Fibroblast of villous mesenchyme (primary cell): ENCODE data around the gene PRDM16. TPM values are rescaled to one million over a fixed set of nuclear protein-coding genes. Genes with fewer than 3 reads are reported as not detected.

Experiments
- DNase-seq: peaks from one replicate; pipeline ENCODE4 v3.0.0-alpha.2; 2010; ENCODE audit warnings: low read depth
- H3K4me3 ChIP-seq: 2 replicates; pipeline ENCODE4 v1.5.1; 2011; ENCODE audit warnings: low read depth, mild to moderate bottlenecking, low read length
- CTCF ChIP-seq: IDR thresholded peaks from 2 replicates; pipeline ENCODE4 v1.5.1; 2012; ENCODE audit warnings: low read depth, mild to moderate bottlenecking, low read length; ENCODE audit not compliant: insufficient read depth
- total RNA-seq: library from RNA; depleted of rRNA; stranded (reverse); fragments of >200 nt; gene quantifications from 2 replicates; pipeline ENCODE4 v1.2.3, GENCODE V29; 2012

PRDM16 gene
- total RNA-seq, 1 donor, result 1.7 TPM

GRCh38 chr1:3146907-3147306 is 77.9 kb downstream of the PRDM16 start:
- DNase-seq, result no peak

GRCh38 chr1:3148171-3148570 is 79.2 kb downstream of the PRDM16 start:
- DNase-seq, result no peak
- TF ChIP-seq CTCF, result no peak
- no peak overlapping the region for H3K4me3 ChIP-seq

More at GRCh38 chr1:3146907-3147306, 77.9 kb downstream of the PRDM16 start:
- no peak overlapping the region for H3K4me3 ChIP-seq
- TF ChIP-seq CTCF, result no peak

- no peak for TF ChIP-seq CTCF
- H3K4me3 ChIP-seq, result no peak overlapping the region
- no peak for DNase-seq
Measured at GRCh38 chr1:3149277-3149676, 80.3 kb downstream of the PRDM16 start.

- DNase-seq, result no peak
- no peak overlapping the region for H3K4me3 ChIP-seq
- no peak for TF ChIP-seq CTCF
Measured at GRCh38 chr1:3151456-3151855, 82.5 kb downstream of the PRDM16 start.

GRCh38 chr1:3152143-3152542 is 83.1 kb downstream of the PRDM16 start:
- no peak for TF ChIP-seq CTCF
- H3K4me3 ChIP-seq, result no peak overlapping the region
- no peak for DNase-seq

- TF ChIP-seq CTCF, result no peak
- no peak overlapping the region for H3K4me3 ChIP-seq
- DNase-seq, result no peak
Measured at GRCh38 chr1:3153197-3153596, 84.2 kb downstream of the PRDM16 start.
